CMK (cell line): ENCODE measurements around the gene COL27A1.
"Not testable (repeated sequence)": the region's sequence is repeated elsewhere in the genome, so short reads cannot be mapped to it uniquely, and the experiment has no call there.

Experiments
- DNase-seq: peaks from one replicate; pipeline ENCODE4 v3.0.0-alpha.2; 2010; ENCODE audit warnings: low read depth

Gene COL27A1

GRCh38 chr9:114123031-114123977, 32.0 kb upstream of the COL27A1 start:
- no peak for DNase-seq

DNA sequence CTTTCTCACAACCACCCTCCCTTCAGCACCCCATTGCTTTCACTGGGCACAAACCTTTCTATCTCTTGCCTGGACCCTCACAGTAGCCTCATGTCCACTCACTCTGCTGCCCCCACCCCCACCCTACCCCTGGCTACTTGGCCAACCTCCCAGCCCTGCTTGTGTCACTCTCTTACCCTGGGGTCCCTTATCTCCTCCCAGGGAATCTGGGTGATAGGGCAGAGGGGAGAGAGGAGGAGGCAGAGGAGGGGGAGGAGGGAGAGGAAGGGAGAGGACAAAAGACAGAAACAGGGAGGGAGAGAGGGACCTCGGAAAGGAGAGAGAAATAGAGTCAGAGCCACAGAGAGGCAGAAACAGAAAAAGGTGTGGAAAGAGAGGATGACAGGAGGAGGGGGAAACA, 31.2 kb upstream of the COL27A1 start:
- DNase-seq = no peak

DNA sequence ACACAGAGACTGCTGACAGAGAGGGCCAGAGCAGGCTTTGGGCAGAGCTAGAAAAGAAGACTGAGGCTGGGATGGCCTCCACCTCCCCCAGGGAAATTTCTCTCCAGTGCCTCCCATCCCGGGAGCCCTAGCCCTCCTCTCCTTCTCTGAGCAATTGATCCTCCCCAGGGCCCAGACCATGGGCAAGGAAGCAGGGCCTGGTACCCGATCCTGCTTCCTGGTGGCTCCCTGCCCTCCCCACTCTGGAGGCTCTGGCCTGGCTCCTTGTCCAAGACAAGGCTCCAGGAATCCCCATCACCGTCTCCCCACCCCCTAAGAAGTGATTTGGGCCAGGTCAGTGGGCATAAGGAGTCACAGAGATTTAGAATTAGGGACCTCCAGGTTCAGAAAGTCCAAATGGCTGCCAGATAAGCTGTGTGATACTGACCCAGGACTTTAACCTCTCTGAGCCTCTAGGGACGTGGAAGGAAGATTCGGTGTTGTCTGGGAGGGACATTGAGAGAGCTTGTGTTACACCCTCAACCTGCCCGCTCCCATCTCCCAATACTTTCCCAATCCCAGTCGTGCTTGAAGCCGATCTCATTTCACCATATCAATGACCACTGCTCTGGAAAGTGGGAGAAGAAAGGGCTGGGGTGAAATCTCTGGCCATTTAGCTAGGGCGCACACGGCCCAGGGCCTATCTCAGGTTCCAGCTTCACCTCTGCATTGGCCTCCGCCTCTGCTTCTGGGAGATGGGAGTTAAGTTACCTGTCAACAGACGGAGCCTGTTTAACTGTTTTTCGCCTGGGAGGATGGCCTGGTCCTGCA, 30.5 kb upstream of the COL27A1 start:
- no peak for DNase-seq

DNA sequence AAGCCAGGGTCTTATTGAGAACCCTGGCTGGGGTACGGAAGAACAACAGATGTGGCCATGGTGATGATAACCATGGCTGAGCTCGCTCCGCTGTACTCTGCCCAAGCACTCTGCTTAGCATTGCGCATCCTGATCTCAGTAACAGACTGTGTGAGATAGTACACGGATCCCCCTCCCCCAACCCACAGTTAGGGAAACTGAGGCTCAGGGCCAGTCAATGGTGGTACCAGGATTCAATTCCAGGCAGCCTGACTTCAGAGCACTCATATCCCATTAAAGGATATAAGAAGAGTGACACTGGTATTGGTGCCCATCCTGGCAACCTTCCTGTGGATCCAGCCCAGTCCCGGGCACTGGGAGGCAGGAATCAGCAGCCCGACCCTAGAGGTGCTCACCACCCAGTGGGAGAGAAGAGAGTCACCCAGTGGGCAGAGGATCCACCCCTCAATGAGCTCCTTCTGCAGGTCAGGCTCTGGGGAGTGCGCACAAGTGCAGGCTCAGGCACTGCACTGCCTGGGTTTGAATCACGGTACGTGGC, 29.8 kb upstream of the COL27A1 start:
- DNase-seq = no peak

GRCh38 chr9:114126247-114127060, 28.9 kb upstream of the COL27A1 start:
- no peak for DNase-seq

- DNase-seq = not testable (repeated sequence)
Observed at GRCh38 chr9:114128759-114129158, 26.6 kb upstream of the COL27A1 start.

DNA sequence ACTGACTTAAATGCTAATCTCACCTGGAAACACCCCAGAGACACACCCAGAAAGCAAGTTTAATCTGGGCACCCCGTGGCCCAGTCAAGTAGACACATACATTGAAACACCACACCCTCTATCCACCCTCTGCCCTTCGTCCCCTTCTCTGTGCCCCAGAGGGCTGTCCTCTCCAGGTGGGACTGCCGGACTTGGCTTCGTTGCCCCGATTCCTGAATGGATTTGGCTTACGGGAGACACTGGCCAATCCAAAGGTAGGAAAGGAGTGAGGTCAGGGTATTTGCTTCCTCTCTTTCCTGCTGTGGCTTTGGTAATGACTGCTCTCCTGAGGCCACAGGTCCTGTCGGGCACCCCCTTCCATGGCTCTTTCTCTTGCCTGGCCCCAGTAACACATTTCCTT, 25.2 kb upstream of the COL27A1 start:
- no peak for DNase-seq

- no peak for DNase-seq
Observed at GRCh38 chr9:114130624-114131277, 24.6 kb upstream of the COL27A1 start.

- DNase-seq = no peak
Observed at GRCh38 chr9:114131808-114132549, 23.4 kb upstream of the COL27A1 start.

DNA sequence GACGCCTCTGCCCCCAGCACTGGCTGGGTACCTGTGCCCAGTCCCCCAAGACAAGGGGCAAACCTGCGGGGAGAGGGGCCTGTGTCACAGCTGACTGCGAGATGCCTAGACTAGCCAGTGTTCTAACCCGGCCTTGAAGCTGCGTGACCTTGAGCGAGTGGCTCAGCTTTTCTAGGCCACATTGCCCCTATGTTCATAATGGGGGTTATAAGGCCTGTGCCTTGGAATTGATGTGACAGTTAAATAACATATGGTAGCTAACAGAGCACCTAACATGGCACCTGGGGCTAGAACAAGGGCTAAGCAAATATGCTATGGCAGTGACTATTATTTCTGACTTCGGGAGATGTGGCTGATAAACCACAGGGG, 22.8 kb upstream of the COL27A1 start:
- no peak for DNase-seq

GRCh38 chr9:114134827-114135396, 20.4 kb upstream of the COL27A1 start:
- no peak for DNase-seq

DNA sequence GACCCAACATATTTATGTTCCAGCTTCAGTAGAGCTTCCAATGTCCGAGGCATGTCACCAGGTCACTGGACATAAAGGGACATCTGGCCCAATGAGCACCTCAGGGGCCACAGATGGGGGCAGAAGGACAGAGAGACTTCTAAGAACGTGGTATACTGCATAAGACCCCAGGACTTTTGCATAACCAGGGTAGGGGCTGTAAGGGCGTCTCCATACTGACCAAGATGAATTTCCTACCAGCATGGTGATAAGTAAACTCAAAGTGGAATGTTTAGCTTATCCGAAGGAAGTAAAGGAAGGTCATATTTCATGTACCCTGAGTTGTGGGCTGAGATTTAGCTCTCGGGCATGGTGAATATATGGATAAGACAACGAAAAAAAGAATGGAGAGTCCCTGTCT, 17.5 kb upstream of the COL27A1 start:
- DNase-seq = no peak

DNA sequence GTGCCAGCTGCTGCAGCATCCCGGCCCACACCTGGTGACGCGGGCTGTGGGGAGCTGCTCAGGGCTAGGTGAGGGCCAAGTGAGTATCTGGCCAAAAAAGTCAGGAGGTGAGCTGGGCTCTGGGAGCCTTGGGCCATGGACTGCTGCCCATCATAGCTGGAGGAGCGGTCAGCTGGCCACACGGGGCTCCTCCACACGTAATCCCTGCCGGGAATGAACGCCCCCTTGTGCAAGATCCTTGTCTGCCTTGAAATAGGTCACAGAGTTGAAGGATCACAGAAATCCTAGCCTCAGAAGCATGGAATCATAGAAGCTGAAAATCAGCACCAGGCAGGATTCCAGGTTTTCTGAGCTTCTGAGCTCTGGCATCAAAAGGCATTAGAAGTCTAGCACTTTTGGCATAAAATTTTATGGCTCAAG, 16.8 kb upstream of the COL27A1 start:
- DNase-seq = no peak

DNA sequence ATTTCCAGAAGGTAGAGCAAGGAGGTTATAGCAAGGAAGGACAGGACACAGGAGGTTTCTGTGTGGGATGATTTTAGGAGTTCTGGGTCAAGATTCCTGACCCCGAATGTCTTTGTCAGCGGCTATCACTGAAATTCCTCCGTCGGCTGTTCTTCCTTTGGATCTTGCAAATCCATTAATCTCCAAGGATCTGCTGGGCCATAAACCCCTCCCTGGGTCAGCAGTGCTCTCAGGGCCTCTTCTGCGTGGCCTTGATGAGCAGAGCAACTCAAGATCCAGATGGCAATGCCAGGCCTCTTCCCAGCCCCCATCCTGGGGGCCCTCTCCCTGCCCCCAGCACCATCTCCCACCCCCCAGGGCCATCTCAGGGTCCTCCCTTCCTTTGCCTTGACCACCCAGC, 16.3 kb upstream of the COL27A1 start:
- DNase-seq = no peak

- no peak for DNase-seq
Observed at GRCh38 chr9:114140401-114140800, 14.9 kb upstream of the COL27A1 start.

- no peak for DNase-seq
Observed at GRCh38 chr9:114140850-114141249, 14.5 kb upstream of the COL27A1 start.

- DNase-seq = no peak
Observed at GRCh38 chr9:114141553-114142402, 13.6 kb upstream of the COL27A1 start.

- no peak for DNase-seq
Observed at GRCh38 chr9:114143234-114143633, 12.1 kb upstream of the COL27A1 start.

DNA sequence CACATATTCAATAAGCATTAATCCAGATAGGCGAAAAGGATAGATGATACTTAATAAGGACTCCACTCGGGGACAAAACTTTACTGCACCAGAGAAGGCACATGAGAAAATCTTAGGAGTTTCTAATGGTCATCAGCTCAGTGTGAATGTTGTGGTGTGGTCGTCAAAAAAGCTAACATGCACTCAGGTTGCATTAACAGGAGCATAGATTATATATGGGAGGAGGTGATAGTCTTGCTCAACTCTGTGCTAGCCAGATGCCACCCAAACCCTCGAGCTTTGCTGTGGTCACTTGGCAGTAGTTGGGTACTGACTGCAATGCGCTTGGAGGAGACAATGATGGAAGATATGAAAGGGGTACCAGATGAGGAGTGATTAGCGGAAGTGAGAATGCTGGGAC, 8.6 kb upstream of the COL27A1 start:
- no peak for DNase-seq
